H9 (cell line): ENCODE measurements around the gene MUC4. TPM values are rescaled to one million over a fixed set of nuclear protein-coding genes. Genes with fewer than 3 reads are reported as not detected.

Experiments
- DNase-seq: peaks from one replicate; pipeline ENCODE4 v3.0.0-alpha.2; 2017
- H2AFZ ChIP-seq: one replicate; pipeline ENCODE4 v1.6.1; 2013; ENCODE audit warnings: mild to moderate bottlenecking, low read length, control low read depth, moderate library complexity
- H2AK5ac ChIP-seq: 2 replicates; pipeline ENCODE4 v1.6.1; 2013; ENCODE audit warnings: low read length, control low read depth, mixed read lengths; ENCODE audit not compliant: insufficient read length
- H2BK120ac ChIP-seq: one replicate; pipeline ENCODE4 v1.6.1; 2013; ENCODE audit warnings: low read depth, mild to moderate bottlenecking, low read length, control low read depth, inconsistent platforms; ENCODE audit not compliant: poor library complexity, severe bottlenecking
- H2BK12ac ChIP-seq: 2 replicates; pipeline ENCODE4 v1.6.1; 2013; ENCODE audit warnings: low read length, control low read depth, mixed read lengths, low read depth; ENCODE audit not compliant: insufficient read length
- H2BK15ac ChIP-seq: 2 replicates; pipeline ENCODE4 v1.6.1; 2013; ENCODE audit warnings: low read depth, low read length, control low read depth
- H2BK20ac ChIP-seq: one replicate; pipeline ENCODE4 v1.6.1; 2013; ENCODE audit warnings: low read depth, mild to moderate bottlenecking, low read length, control low read depth, inconsistent platforms; ENCODE audit not compliant: poor library complexity, severe bottlenecking
- H2BK5ac ChIP-seq: 2 replicates; pipeline ENCODE4 v1.6.1; 2013; ENCODE audit warnings: low read length, control low read depth, mixed read lengths; ENCODE audit not compliant: insufficient read length
- H3K14ac ChIP-seq: 2 replicates; pipeline ENCODE4 v1.6.1; 2013; ENCODE audit warnings: low read length, control low read depth; ENCODE audit not compliant: insufficient read depth
- H3K18ac ChIP-seq: 2 replicates; pipeline ENCODE4 v1.6.1; 2013; ENCODE audit warnings: low read depth, mild to moderate bottlenecking, mixed read lengths, low read length, control low read depth; ENCODE audit not compliant: insufficient read length
- H3K23ac ChIP-seq: 2 replicates; pipeline ENCODE4 v1.6.1; 2013; ENCODE audit warnings: low read length, control low read depth, mixed read lengths, low read depth; ENCODE audit not compliant: insufficient read length
- H3K23me2 ChIP-seq: 2 replicates; pipeline ENCODE4 v1.6.1; 2013; ENCODE audit warnings: low read depth, mild to moderate bottlenecking, mixed read lengths, low read length, control low read depth; ENCODE audit not compliant: insufficient read length, poor library complexity, severe bottlenecking
- H3K27ac ChIP-seq: 2 replicates; pipeline ENCODE4 v1.5.1; 2013; ENCODE audit warnings: low read length, control low read depth, mixed read lengths, low read depth; ENCODE audit not compliant: insufficient read length
- H3K27me3 ChIP-seq: 2 replicates; pipeline ENCODE4 v1.6.1; 2013; ENCODE audit warnings: low read length, control low read depth, inconsistent platforms; ENCODE audit not compliant: insufficient read depth
- H3K4ac ChIP-seq: 2 replicates; pipeline ENCODE4 v1.6.1; 2013; ENCODE audit warnings: low read depth, mild to moderate bottlenecking, control low read depth, inconsistent platforms, low read length, moderate library complexity
- H3K4me1 ChIP-seq: 2 replicates; pipeline ENCODE4 v1.6.1; 2013; ENCODE audit warnings: low read length, control low read depth, inconsistent platforms; ENCODE audit not compliant: insufficient read depth
- H3K4me2 ChIP-seq: 2 replicates; pipeline ENCODE4 v1.6.1; 2013; ENCODE audit warnings: low read length, control low read depth, mixed read lengths; ENCODE audit not compliant: insufficient read length, insufficient read depth
- H3K56ac ChIP-seq: 2 replicates; pipeline ENCODE4 v1.6.1; 2013; ENCODE audit warnings: low read depth, mild to moderate bottlenecking, mixed read lengths, low read length, control low read depth; ENCODE audit not compliant: insufficient read length
- H3K79me1 ChIP-seq: 2 replicates; pipeline ENCODE4 v1.6.1; 2013; ENCODE audit warnings: low read depth, mild to moderate bottlenecking, moderate library complexity, low read length, control low read depth, inconsistent platforms; ENCODE audit not compliant: insufficient read depth, poor library complexity, severe bottlenecking
- H3K79me2 ChIP-seq: 2 replicates; pipeline ENCODE4 v1.6.1; 2013; ENCODE audit warnings: low read length, control low read depth, inconsistent platforms; ENCODE audit not compliant: insufficient read depth
- H3K9ac ChIP-seq: 2 replicates; pipeline ENCODE4 v1.6.1; 2013; ENCODE audit warnings: low read length, control low read depth, mixed read lengths; ENCODE audit not compliant: insufficient read length; ENCODE audit errors: extremely low read depth
- H3K9me3 ChIP-seq: one replicate; pipeline ENCODE4 v1.6.1; 2013; ENCODE audit warnings: low read depth, low read length, inconsistent platforms; ENCODE audit not compliant: control insufficient read depth
- H3T11ph ChIP-seq: one replicate; pipeline ENCODE4 v1.6.1; 2013; ENCODE audit warnings: mild to moderate bottlenecking, low read length, control low read depth, inconsistent platforms
- H4K20me1 ChIP-seq: one replicate; pipeline ENCODE4 v1.6.1; 2013; ENCODE audit not compliant: control insufficient read depth, insufficient read length, insufficient read depth
- H4K5ac ChIP-seq: 2 replicates; pipeline ENCODE4 v1.6.1; 2013; ENCODE audit warnings: low read depth, mild to moderate bottlenecking, mixed read lengths, low read length, control low read depth; ENCODE audit not compliant: insufficient read length
- H4K8ac ChIP-seq: replicated peaks from 2 replicates; pipeline ENCODE4 v1.6.1; 2013; ENCODE audit warnings: low read length, control low read depth, mixed read lengths, low read depth; ENCODE audit not compliant: insufficient read length
- H4K91ac ChIP-seq: 2 replicates; pipeline ENCODE4 v1.6.1; 2013; ENCODE audit warnings: low read depth, mild to moderate bottlenecking, moderate library complexity, mixed read lengths, low read length, control low read depth; ENCODE audit not compliant: insufficient read length
- H3K27ac Mint-ChIP-seq, 3 experiments: 2 replicates in 2 of 3; 3 replicates in 1 of 3; pipeline ENCODE4 v1.8.0; 2020 to 2021; ENCODE audit warnings: mixed read lengths in 3 of 3, mild to moderate bottlenecking in 1 of 3, moderate library complexity in 1 of 3
- H3K27me3 Mint-ChIP-seq: 2 replicates; pipeline ENCODE4 v1.8.0; 2021; ENCODE audit warnings: low read depth, mild to moderate bottlenecking, moderate library complexity, mixed read lengths
- H3K36me3 Mint-ChIP-seq, 3 experiments: 2 replicates in 2 of 3; 3 replicates in 1 of 3; pipeline ENCODE4 v1.8.0; 2020 to 2021; ENCODE audit warnings: low read depth in 3 of 3, mixed read lengths in 3 of 3; ENCODE audit not compliant: insufficient read depth in 1 of 3
- H3K4me1 Mint-ChIP-seq, 2 experiments: 2 replicates each; pipeline ENCODE4 v1.8.0; 2020; ENCODE audit warnings: mixed read lengths in 2 of 2
- H3K4me3 Mint-ChIP-seq, 2 experiments: 2 replicates in 1 of 2; 3 replicates in 1 of 2; pipeline ENCODE4 v1.8.0; 2020 to 2021; ENCODE audit warnings: mild to moderate bottlenecking in 2 of 2, mixed read lengths in 2 of 2, moderate library complexity in 1 of 2
- H3K9me3 Mint-ChIP-seq, 2 experiments: 2 replicates in 1 of 2; 3 replicates in 1 of 2; pipeline ENCODE4 v1.8.0; 2020; ENCODE audit warnings: mild to moderate bottlenecking in 2 of 2, mixed read lengths in 2 of 2, moderate library complexity in 1 of 2
- WGBS: extraction: QIAGEN DNeasy Blood & Tissue Kit; methylation state at CpG from one replicate; pipeline ENCODE4 v1.1.7; 2013; ENCODE audit warnings: missing lambda C conversion rate, low lambda C conversion rate, mixed read lengths; ENCODE audit not compliant: insufficient read length; ENCODE audit errors: extremely low coverage; 5-methylcytosine and 5-hydroxymethylcytosine counted together
- total RNA-seq: library from RNA; stranded (reverse); gene quantifications from 2 replicates; pipeline ENCODE4 v1.2.1, GENCODE V29; 2021
- TF ChIP-seq, protein P1 (sequence below): fragments of 200-600 bp; sonication (generic); conservative IDR thresholded peaks from 3 replicates; pipeline ENCODE4 v1.8.0; 2021; ENCODE audit warnings: antibody characterized with exemption, mild to moderate bottlenecking

The MUC4 gene
- total RNA-seq, 1 experiment from 2014 or later, result 1.2 TPM

DNA sequence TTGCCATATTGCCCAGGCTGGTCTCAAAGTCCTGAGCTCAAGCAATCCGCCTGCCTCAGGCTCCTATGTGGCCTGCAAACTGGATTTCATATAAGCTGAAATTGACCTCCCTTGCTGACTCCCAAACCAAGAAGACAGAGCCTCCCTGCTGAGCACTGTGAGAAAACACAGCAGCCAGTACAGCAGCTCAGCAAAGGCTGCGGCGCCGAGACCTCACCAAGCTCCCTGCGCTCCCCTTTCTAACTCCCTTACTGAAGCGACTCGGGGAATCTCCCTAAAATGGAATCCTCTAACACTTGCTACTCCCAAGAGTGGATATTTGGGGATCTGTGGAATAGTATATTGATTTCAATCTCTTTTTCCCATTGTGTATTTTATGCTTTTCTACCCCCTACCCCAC lies 56.3 kb downstream of the MUC4 start:
- TF ChIP-seq, protein P1, sequence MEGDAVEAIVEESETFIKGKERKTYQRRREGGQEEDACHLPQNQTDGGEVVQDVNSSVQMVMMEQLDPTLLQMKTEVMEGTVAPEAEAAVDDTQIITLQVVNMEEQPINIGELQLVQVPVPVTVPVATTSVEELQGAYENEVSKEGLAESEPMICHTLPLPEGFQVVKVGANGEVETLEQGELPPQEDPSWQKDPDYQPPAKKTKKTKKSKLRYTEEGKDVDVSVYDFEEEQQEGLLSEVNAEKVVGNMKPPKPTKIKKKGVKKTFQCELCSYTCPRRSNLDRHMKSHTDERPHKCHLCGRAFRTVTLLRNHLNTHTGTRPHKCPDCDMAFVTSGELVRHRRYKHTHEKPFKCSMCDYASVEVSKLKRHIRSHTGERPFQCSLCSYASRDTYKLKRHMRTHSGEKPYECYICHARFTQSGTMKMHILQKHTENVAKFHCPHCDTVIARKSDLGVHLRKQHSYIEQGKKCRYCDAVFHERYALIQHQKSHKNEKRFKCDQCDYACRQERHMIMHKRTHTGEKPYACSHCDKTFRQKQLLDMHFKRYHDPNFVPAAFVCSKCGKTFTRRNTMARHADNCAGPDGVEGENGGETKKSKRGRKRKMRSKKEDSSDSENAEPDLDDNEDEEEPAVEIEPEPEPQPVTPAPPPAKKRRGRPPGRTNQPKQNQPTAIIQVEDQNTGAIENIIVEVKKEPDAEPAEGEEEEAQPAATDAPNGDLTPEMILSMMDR, result no peak
- Histone ChIP-seq H3K14ac (no peak overlapping the region), H3K56ac (no peak overlapping the region), H2BK120ac (no peak overlapping the region), H2BK20ac (no peak overlapping the region), H3K27ac (no peak overlapping the region), H4K8ac (no peak overlapping the region), H4K20me1 (no peaks in the 10 kb centered on the region), H4K5ac (no peak overlapping the region), H3K4me1 (peaks cover 3% of the 10 kb centered on the region; the same call in 1 of the 2 replicates), H2AFZ (no peak overlapping the region), H2BK5ac (no peak overlapping the region), H3K79me2 (no peaks in the 10 kb centered on the region), H3K9ac (no peak overlapping the region), H3K18ac (no peak overlapping the region), H3K23me2 (no peaks in the 10 kb centered on the region), H2BK15ac (no peak overlapping the region), H2BK12ac (no peak overlapping the region), H4K91ac (no peak overlapping the region), H3K23ac (no peak overlapping the region), H3T11ph (no peak overlapping the region), H3K4me2 (no peak overlapping the region), H3K27me3 (no peaks in the 10 kb centered on the region), H3K79me1 (no peaks in the 10 kb centered on the region), H3K4ac (no peak overlapping the region), H3K9me3 (no peaks in the 10 kb centered on the region), H2AK5ac (no peak overlapping the region)
- no peaks in the 10 kb centered on the region for H3K36me3 Mint-ChIP-seq
- peak overlapping the region in 2 of 3 experiments; percentile 1 to 28; a peak in 1 of 7 replicates for H3K27ac Mint-ChIP-seq
- no CpG with 5 or more reads among the region's 7 CpGs for WGBS
- peaks cover 11 to 31% of the 10 kb centered on the region in 2 experiments for H3K4me1 Mint-ChIP-seq
- no peaks in the 10 kb centered on the region; a peak in 1 of 5 replicates for H3K9me3 Mint-ChIP-seq
- no peak for DNase-seq
- H3K4me3 Mint-ChIP-seq, result no peak overlapping the region
- peaks cover 2% of the 10 kb centered on the region for H3K27me3 Mint-ChIP-seq
